Effector memory CD4-positive, alpha-beta T cell (primary cell): ENCODE results near the gene FAM193A.

Experiments used
- DNase-seq, 3 donors: peaks; one replicate each; pipeline ENCODE4 v3.0.0-alpha.2; 2020
- H3K27ac ChIP-seq: 2 replicates; pipeline ENCODE4 v1.7.0; 2013; ENCODE audit warnings: mild to moderate bottlenecking, low read length, moderate library complexity; ENCODE audit not compliant: insufficient read depth, poor library complexity, severe bottlenecking
- H3K27me3 ChIP-seq: replicated peaks from 2 replicates; pipeline ENCODE4 v1.7.0; 2013; ENCODE audit warnings: mild to moderate bottlenecking, low read length; ENCODE audit not compliant: insufficient read depth, control insufficient read depth, poor library complexity, severe bottlenecking
- H3K36me3 ChIP-seq: 2 replicates; pipeline ENCODE4 v1.7.0; 2013; ENCODE audit warnings: mild to moderate bottlenecking, low read length, moderate library complexity; ENCODE audit not compliant: control insufficient read depth, insufficient read depth
- H3K4me1 ChIP-seq: 2 replicates; pipeline ENCODE4 v1.7.0; 2013; ENCODE audit warnings: low read length, mild to moderate bottlenecking; ENCODE audit not compliant: control insufficient read depth, insufficient read depth, poor library complexity, severe bottlenecking
- H3K4me3 ChIP-seq: 2 replicates; pipeline ENCODE4 v1.7.0; 2013; ENCODE audit warnings: low read length, low read depth, mild to moderate bottlenecking; ENCODE audit not compliant: insufficient read depth, poor library complexity, severe bottlenecking
- H3K9me3 ChIP-seq: 2 replicates; pipeline ENCODE4 v1.7.0; 2013; ENCODE audit warnings: mild to moderate bottlenecking, low read length, moderate library complexity; ENCODE audit not compliant: control insufficient read depth

The FAM193A gene

GRCh38 chr4:2647403-2648158 is 111.1 kb downstream of the FAM193A start:
- Histone ChIP-seq H3K4me1 (peaks cover 3% of the 10 kb centered on the region), H3K36me3 (peaks cover 42% of the 10 kb centered on the region), H3K27me3 (no peaks in the 10 kb centered on the region), H3K4me3 (no peak overlapping the region), H3K9me3 (no peaks in the 10 kb centered on the region), H3K27ac (no peak overlapping the region)
- no peak for DNase-seq

DNA sequence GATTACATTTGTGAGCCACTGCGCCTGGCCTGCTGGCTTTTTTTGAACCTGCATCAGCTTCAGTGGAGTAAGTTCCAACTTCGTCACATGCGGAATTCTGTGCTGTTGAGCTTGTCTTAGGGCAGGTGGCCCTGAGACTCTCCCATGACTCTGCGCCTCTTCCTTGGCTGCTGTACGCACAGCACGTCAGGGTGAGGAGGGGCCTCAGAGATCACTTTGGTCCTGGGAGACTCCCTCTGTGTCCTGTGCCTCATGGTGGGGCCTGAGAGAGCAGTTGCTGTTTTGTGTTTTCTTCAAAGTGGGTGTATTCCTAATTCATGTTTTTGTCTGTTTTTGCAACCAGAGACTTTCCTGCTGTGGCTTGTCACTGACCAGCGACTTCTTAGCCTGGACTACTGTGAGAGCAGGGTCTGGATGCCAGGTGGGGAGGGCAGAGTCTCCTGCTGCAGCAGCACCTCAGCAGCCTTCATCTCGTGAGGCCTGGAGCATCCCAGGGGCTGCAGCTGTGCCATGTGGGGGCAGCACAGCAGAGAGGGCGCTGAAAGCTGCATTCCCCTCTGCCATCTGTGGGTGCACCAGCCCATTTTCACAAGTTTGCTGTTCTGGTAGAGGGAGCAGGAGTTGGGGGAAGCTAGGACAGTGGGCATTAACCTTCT is 111.8 kb downstream of the FAM193A start:
- Histone ChIP-seq H3K9me3 (no peaks in the 10 kb centered on the region), H3K4me1 (peaks cover 3% of the 10 kb centered on the region), H3K27ac (no peak overlapping the region), H3K27me3 (no peaks in the 10 kb centered on the region), H3K36me3 (peaks cover 42% of the 10 kb centered on the region), H3K4me3 (no peak overlapping the region)
- no peak for DNase-seq

DNA sequence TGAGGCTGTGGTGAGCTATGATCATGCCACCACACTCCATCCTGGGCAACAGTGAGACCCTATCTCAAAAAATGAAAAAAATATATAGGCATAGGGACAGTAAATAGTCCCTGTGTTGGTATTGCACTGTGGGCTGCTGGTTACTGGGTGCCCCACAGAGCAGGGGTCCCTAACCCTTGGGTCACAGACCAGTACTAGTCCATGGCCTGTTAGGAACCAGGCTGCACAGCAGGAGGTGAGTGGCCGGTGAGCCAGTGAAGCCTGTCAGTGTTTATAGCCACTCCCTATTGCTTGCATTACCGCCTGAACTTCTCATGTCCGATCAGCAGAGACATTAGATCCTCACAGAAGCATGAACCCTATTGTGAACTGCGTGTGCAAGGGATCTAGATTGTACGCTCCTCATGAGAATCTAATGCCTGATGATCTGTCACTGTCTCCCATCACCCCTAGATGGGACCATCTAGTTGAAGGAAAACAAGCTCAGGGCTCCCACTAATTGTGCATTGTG is 113.2 kb downstream of the FAM193A start:
- DNase-seq: no peak
- Histone ChIP-seq H3K27ac (no peak overlapping the region), H3K9me3 (no peaks in the 10 kb centered on the region), H3K4me1 (peaks cover 3% of the 10 kb centered on the region), H3K27me3 (no peaks in the 10 kb centered on the region), H3K36me3 (peaks cover 37% of the 10 kb centered on the region), H3K4me3 (no peak overlapping the region)

GRCh38 chr4:2650276-2650675 is 113.8 kb downstream of the FAM193A start:
- DNase-seq: no peak
- H3K27ac ChIP-seq: no peak overlapping the region
- H3K4me3 ChIP-seq: no peak overlapping the region
- no peaks in the 10 kb centered on the region for H3K9me3 ChIP-seq
- H3K4me1 ChIP-seq: peaks cover 3% of the 10 kb centered on the region
- peaks cover 40% of the 10 kb centered on the region for H3K36me3 ChIP-seq
- no peaks in the 10 kb centered on the region for H3K27me3 ChIP-seq

DNA sequence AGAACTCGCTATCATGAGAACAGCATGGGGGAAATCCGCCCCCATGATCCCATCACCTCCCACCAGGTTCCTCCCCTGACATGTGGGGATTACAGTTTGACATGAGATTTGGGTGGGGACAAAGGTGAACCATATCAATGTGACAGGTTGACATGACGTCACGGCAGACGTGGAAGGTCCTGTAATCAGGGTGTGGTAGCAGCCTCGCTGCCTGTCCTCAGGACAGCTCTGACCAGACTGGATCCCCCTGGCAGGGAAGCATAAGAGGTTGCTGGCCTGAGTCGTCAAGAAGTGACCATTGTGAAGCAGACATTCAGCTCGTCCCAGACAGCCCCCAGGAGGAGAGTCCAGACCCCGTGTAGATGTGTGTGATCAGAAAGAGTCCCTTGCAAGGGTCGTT is 115.1 kb downstream of the FAM193A start:
- DNase-seq: no peak
- peaks cover 37% of the 10 kb centered on the region for H3K36me3 ChIP-seq
- H3K9me3 ChIP-seq: no peaks in the 10 kb centered on the region
- peaks cover 3% of the 10 kb centered on the region for H3K4me1 ChIP-seq
- H3K4me3 ChIP-seq: no peak overlapping the region
- H3K27ac ChIP-seq: no peak overlapping the region
- H3K27me3 ChIP-seq: no peaks in the 10 kb centered on the region

DNA sequence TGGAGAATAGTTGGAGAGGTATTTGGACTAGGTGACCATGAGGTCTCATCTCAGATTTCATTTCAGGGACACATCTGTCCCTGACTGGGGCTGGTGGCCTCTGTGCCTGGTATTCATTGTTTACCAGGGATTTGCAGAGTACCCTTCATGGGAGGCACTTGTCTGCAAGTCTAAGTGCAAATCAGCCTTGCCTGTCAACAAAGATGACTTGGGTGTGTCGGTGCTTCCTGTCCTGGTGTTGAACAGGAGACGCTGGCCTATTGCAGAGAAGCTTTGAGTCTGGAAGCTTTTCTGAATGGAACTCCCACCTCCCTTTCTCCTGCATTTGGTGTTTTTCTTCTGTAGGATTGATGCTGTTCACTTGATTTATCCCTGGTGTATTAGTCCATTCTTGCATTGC is 115.6 kb downstream of the FAM193A start:
- no peak overlapping the region for H3K4me3 ChIP-seq
- no peaks in the 10 kb centered on the region for H3K27me3 ChIP-seq
- no peak overlapping the region for H3K27ac ChIP-seq
- no peak for DNase-seq
- H3K36me3 ChIP-seq: peaks cover 34% of the 10 kb centered on the region
- H3K4me1 ChIP-seq: peaks cover 3% of the 10 kb centered on the region
- no peaks in the 10 kb centered on the region for H3K9me3 ChIP-seq

DNA sequence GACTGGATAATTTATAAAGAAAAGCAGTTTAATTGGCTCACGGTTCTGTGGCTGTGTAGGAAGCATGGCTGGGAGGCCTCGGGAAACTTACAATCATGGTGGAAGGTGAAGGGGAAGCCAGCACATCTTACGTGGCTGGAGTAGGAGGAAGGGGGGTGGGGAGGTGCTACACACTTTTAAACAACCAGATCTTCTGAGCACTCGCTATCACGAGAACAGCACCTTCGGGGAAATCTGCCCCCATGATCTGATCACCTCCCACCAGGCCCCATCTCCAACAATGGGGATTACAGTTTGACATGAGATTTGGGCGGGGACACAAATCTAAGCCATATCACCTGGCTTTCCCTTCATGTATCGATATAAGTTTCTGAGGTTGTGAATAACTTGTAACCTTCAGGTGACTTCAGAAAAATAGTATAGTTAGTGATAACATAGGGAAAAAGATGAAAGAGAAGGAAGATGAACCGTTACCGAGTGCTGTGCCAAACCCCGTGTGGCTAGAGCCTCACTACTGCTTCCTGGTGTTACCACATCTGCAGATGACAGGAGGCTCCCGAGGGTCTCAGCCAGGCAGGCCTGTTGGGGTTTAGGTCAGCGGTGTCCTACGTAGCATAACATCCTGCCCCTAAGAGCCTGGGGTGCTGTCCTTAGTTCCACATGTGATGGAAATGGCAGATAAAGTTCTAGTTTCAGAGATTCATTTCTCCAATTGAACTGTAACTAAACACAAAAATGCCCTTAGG is 116.1 kb downstream of the FAM193A start:
- Histone ChIP-seq H3K4me3 (no peak overlapping the region), H3K27me3 (no peaks in the 10 kb centered on the region), H3K9me3 (no peaks in the 10 kb centered on the region), H3K27ac (no peak overlapping the region), H3K36me3 (peaks cover 32% of the 10 kb centered on the region), H3K4me1 (peaks cover 3% of the 10 kb centered on the region)
- DNase-seq: no peak

DNA sequence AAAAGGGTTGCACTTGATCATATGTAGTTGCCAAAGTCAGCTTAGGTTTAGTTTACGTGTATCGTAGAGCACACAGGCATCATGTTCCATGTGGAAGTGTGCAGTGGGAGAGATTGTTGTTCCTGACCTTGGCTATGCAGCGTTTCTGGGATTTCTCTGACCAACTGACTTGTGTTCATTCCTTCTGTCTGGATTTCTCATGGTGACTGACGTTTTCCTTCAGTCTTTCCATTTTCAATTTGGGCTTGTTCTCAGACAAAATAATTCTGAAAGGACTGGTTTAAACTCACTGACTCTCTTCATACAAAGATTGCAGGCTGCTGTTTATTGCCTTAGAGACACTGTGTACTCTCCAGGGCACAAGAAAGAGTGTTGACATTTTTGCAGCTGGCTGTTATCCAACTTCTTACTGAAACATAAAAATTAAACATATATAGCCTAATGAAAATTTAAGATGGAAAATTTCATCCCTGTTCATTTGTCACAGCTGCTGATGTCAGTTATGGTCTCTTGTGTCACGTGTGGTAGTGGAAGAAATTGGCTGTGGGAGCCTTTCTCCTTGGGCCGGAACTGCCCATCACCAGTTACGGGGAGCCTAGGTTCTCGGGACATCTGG is 124.3 kb downstream of the FAM193A start:
- Histone ChIP-seq H3K36me3 (peaks cover 53% of the 10 kb centered on the region), H3K9me3 (no peaks in the 10 kb centered on the region), H3K27ac (no peak overlapping the region), H3K4me3 (no peak overlapping the region), H3K4me1 (no peaks in the 10 kb centered on the region), H3K27me3 (no peaks in the 10 kb centered on the region)
- DNase-seq: no peak

DNA sequence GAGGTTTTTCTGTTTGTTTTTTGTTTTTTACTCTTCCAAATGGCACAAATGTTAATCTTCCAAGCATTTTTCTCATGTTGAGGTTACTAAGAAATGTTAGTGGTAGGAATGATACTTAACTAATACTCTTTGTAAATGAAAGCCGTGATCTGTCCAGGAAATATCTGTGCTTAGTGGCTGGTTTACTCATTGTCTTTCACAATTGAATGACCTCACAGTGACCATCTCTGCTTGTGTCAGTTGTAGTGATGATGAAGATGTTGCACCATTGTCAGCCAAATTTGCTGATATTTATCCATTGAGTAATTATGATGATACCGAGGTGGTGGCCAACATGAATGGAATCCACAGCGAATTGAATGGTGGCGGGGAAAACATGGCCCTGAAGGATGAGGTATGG is 126.2 kb downstream of the FAM193A start:
- Histone ChIP-seq H3K36me3 (peaks cover 49% of the 10 kb centered on the region), H3K9me3 (no peaks in the 10 kb centered on the region), H3K27ac (no peak overlapping the region), H3K27me3 (no peaks in the 10 kb centered on the region), H3K4me3 (no peak overlapping the region), H3K4me1 (no peaks in the 10 kb centered on the region)
- DNase-seq: no peak
